NCI-H1092 treated with DMSO at 0.1 percent for 48 hours (cell line): ENCODE data around the gene ANKRD66.
"Not testable (repeated sequence)": the region's sequence is repeated elsewhere in the genome, so short reads cannot be mapped to it uniquely, and the experiment has no call there.

Experiments
- DNase-seq: peaks from one replicate; lab custom pipeline; 2025; lab: John Stamatoyannopoulos, UW

The ANKRD66 gene

GRCh38 chr6:46746696-46747095 lies at the start of gene ANKRD66:
TSS of gene ANKRD66 (plus strand) at chr6:46746933. CDS start at chr6:46751949, 5,016 bp downstream.
- no peak for DNase-seq

GRCh38 chr6:46699970-46700369 lies 46.8 kb upstream of the ANKRD66 start:
- no peak for DNase-seq

- DNase-seq, result no peak
Measured at GRCh38 chr6:46704562-46704961, 42.2 kb upstream of the ANKRD66 start.

GRCh38 chr6:46706464-46706863 lies 40.3 kb upstream of the ANKRD66 start:
- no peak for DNase-seq

GRCh38 chr6:46711491-46711890 lies 35.2 kb upstream of the ANKRD66 start:
- no peak for DNase-seq

GRCh38 chr6:46715141-46715540 lies 31.6 kb upstream of the ANKRD66 start:
- no peak for DNase-seq

- no peak for DNase-seq
Measured at GRCh38 chr6:46719099-46719498, 27.6 kb upstream of the ANKRD66 start.

GRCh38 chr6:46720401-46720800 lies 26.3 kb upstream of the ANKRD66 start:
- no peak for DNase-seq

GRCh38 chr6:46729787-46730326 lies 16.9 kb upstream of the ANKRD66 start:
- no peak for DNase-seq

GRCh38 chr6:46730921-46731461 lies 15.7 kb upstream of the ANKRD66 start:
- DNase-seq, result no peak

- no peak for DNase-seq
Measured at GRCh38 chr6:46733341-46733801, 13.4 kb upstream of the ANKRD66 start.

- DNase-seq, result no peak
Measured at GRCh38 chr6:46734867-46735719, 11.6 kb upstream of the ANKRD66 start, which contains the start of gene PLA2G7. TSS of gene PLA2G7 (minus strand) at chr6:46735375. CDS start at chr6:46722891, 12,484 bp downstream.

GRCh38 chr6:46735720-46736031 lies 11.1 kb upstream of the ANKRD66 start:
- DNase-seq, result no peak

- DNase-seq, result no peak
Measured at GRCh38 chr6:46736906-46737305, 9.8 kb upstream of the ANKRD66 start.

GRCh38 chr6:46741482-46741881 lies 5.3 kb upstream of the ANKRD66 start:
- no peak for DNase-seq

- no peak for DNase-seq
Measured at GRCh38 chr6:46741910-46742309, 4.8 kb upstream of the ANKRD66 start.

GRCh38 chr6:46743425-46744158 lies 3.1 kb upstream of the ANKRD66 start:
- DNase-seq, result no peak

GRCh38 chr6:46744159-46744725 lies 2.5 kb upstream of the ANKRD66 start:
- DNase-seq, result not testable (repeated sequence)

GRCh38 chr6:46745973-46746372 lies 760 bp upstream of the ANKRD66 start:
- no peak for DNase-seq

- DNase-seq, result no peak
Measured at GRCh38 chr6:46748940-46749503, 2.3 kb downstream of the ANKRD66 start.

- no peak for DNase-seq
Measured at GRCh38 chr6:46749731-46750130, 3.0 kb downstream of the ANKRD66 start.

GRCh38 chr6:46751658-46752057 lies 4.9 kb downstream of the ANKRD66 start:
- DNase-seq, result no peak
